Kidney epithelial cell (primary cell): Measurements from ENCODE around the gene SEMA4D. TPM values are rescaled to one million over a fixed set of nuclear protein-coding genes. Genes with fewer than 3 reads are reported as not detected.

Source experiments
- DNase-seq: peaks from one replicate; pipeline ENCODE4 v3.0.0-alpha.2; 2010; ENCODE audit warnings: low read depth
- H3K27me3 ChIP-seq: 2 replicates; pipeline ENCODE4 v1.6.0; 2011; ENCODE audit warnings: low read length; ENCODE audit not compliant: control insufficient read depth, insufficient read depth
- H3K36me3 ChIP-seq: 2 replicates; pipeline ENCODE4 v1.5.1; 2011; ENCODE audit warnings: low read length; ENCODE audit not compliant: control insufficient read depth, insufficient read depth
- H3K4me3 ChIP-seq: 2 replicates; pipeline ENCODE4 v1.5.1; 2011; ENCODE audit warnings: low read depth, mild to moderate bottlenecking, control low read depth, low read length
- CTCF ChIP-seq: IDR thresholded peaks from 2 replicates; pipeline ENCODE4 v1.5.1; 2011; ENCODE audit warnings: mild to moderate bottlenecking, moderate library complexity, low read length, control low read depth, inconsistent platforms; ENCODE audit not compliant: insufficient read depth, poor library complexity, severe bottlenecking
- total RNA-seq: library from RNA; depleted of rRNA; stranded (reverse); fragments of >200 nt; gene quantifications from 2 replicates; pipeline ENCODE4 v1.2.3, GENCODE V29; 2015

SEMA4D gene
- total RNA-seq, 1 donor from 2014 or later = 30.7 TPM

- H3K4me3 ChIP-seq = no peak overlapping the region
Observed at GRCh38 chr9:89522959-89523285, 25.0 kb upstream of the SEMA4D start.

GRCh38 chr9:89522261-89522958 is 24.5 kb upstream of the SEMA4D start:
- no peaks in the 10 kb centered on the region for H3K36me3 ChIP-seq
- TF ChIP-seq CTCF = no peak
- DNase-seq = no peak
- H3K4me3 ChIP-seq = no peak overlapping the region
- peaks cover 6% of the 10 kb centered on the region for H3K27me3 ChIP-seq

More at GRCh38 chr9:89522959-89523285, 25.0 kb upstream of the SEMA4D start:
- Histone ChIP-seq H3K36me3 (no peaks in the 10 kb centered on the region), H3K27me3 (peaks cover 6% of the 10 kb centered on the region)
- DNase-seq = no peak
- no peak for TF ChIP-seq CTCF

- TF ChIP-seq CTCF = no peak
- Histone ChIP-seq H3K4me3 (no peak overlapping the region), H3K36me3 (no peaks in the 10 kb centered on the region), H3K27me3 (no peaks in the 10 kb centered on the region)
- peak; percentile 38 for DNase-seq
Observed at GRCh38 chr9:89519366-89519805, 21.5 kb upstream of the SEMA4D start.

GRCh38 chr9:89518466-89519365 is 20.8 kb upstream of the SEMA4D start:
- TF ChIP-seq CTCF = no peak
- no peak for DNase-seq
- no peaks in the 10 kb centered on the region for H3K36me3 ChIP-seq
- no peaks in the 10 kb centered on the region for H3K27me3 ChIP-seq
- no peak overlapping the region for H3K4me3 ChIP-seq

- Histone ChIP-seq H3K27me3 (no peaks in the 10 kb centered on the region), H3K4me3 (no peak overlapping the region), H3K36me3 (no peaks in the 10 kb centered on the region)
- no peak for TF ChIP-seq CTCF
- no peak for DNase-seq
Observed at GRCh38 chr9:89515416-89515815, 17.5 kb upstream of the SEMA4D start.
